NCI-H446 treated with DMSO at 0.1 percent for 48 hours (cell line): ENCODE results near the gene STRA6.
A peak's percentile ranks its signal among the peaks of the same experiment; 100 is the strongest.

Experiments
- DNase-seq: peaks from one replicate; lab custom pipeline; 2025; lab: John Stamatoyannopoulos, UW

Gene STRA6

DNA sequence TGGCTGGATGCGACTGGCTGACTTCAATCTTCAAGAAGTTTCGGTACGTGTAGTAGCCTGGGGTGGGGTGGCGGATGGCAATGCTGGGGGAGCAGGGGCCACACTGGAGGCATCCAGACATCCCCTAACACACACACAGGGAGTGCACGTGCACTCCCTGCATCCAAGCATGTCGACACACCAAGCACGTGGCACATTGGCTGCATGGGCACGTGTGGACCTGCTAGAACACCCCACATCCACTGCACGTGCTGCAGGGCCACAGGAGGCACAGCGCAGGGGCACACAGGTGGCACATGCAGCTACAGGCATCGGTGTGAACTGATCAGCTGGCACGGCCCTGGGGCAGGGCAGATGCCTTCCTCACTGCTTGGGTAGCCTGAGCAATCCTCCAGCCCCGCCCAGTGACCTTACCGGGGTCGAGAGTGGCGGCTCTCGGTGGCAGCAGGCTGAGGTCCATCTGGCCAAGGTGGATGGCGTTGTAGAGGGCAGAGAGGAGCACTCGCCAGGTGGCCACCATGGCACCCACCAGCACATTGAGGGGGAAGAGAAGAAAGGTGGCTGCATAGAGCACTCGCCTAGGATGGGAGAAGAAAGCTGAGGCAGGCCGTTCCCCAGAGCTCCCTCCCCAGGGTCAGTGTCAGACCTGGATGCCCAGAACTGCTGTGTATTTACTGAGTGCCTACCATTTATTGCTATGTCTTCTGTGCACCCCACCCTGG, 21.5 kb downstream of the STRA6 start:
- DNase-seq = no peak

DNA sequence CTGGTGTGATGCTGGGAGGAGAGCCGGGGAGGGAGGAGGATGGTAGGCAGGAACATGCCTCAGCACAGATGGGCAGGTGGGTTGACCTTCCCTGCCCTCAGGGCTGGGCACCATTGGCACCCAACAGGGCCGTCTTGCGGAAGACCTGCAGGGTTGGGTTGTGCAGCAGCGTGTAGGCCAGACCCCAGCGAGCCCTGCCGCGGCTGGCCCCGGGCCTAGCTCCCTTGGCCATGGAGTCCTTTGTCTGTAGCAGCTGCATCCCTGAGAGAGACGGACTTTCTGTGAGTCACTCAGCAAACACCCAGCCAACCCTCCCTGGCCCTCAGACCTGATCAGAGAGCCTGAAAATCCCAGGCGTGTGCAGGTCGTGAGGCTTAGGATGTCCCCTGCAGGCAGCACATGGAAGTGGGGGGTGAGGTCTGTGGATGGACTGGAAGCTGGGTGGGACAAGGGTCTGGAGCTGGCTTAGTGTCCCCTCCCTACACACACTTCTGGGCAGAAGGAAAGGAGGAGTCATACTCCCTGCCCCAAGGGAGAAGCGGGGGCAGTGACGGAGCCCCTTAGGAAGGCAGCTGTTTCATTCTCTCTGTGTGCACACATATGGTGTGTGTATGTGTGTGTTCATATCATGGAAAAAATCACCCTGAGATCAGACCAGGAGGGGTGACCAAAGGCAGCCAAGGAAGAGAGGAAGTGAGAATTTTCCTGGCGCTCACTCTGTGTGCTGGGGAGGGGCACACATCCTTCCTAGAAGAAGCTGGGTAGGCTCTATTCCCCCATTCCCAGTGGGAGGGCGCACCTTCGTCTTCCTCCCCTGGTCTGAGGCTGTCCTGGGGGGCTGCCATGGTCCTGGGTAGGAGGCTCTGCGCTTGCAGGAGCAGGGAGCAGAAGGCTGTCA, 22.4 kb downstream of the STRA6 start:
- DNase-seq = peak; percentile 69

DNA sequence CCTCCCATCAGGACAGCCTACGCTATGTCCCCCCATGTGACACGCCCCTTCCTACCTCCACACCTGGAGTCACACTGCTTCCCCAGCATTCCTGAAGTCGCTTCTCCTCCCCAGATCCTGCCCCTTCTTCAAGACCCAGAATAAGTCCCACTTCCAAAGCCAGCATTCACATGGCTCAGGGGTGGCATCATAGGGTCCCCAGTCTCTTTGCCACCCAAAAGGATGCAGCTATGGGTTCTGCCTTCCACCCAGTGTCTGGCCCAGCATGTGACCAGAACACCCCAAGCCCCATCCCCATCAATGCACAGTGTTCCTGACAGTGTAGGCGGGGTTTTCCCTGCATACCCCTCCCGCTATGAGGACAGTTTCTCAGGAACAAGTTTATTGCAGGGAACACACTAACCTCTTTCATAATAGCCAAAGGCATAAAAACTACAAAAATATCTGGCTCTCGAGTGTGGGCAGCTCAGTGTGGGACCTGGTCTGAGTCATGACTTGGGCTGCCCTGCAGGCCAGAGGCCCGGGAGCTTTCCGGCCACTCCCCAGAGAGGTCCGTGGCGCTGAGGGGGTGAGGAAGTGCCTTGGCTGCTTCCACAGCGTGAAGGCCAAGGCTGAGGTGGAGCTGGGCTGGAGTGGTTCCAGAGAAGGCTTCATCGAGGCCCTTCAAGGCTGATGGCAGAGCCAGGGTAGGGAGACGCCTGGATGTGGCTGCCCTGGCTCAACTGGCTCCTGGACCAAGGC, 23.3 kb downstream of the STRA6 start:
- no peak for DNase-seq

GRCh38 chr15:74178326-74179100, 24.1 kb downstream of the STRA6 start:
- DNase-seq = no peak

- no peak for DNase-seq
These were observed 26.0 kb downstream of the STRA6 start for GRCh38 chr15:74176262-74177214.

- no peak for DNase-seq
These were observed 27.1 kb downstream of the STRA6 start for GRCh38 chr15:74175271-74176191.

DNA sequence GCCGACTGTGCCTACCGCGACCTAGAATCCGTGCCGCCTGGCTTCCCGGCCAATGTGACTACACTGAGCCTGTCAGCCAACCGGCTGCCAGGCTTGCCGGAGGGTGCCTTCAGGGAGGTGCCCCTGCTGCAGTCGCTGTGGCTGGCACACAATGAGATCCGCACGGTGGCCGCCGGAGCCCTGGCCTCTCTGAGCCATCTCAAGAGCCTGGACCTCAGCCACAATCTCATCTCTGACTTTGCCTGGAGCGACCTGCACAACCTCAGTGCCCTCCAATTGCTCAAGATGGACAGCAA, 27.7 kb downstream of the STRA6 start:
- DNase-seq = no peak

GRCh38 chr15:74174219-74174957, 28.2 kb downstream of the STRA6 start:
- DNase-seq = no peak

- peak; percentile 39 for DNase-seq
These were observed 29.0 kb downstream of the STRA6 start, which contains the start of gene ISLR for GRCh38 chr15:74173380-74174218. Gene ISLR (plus strand): TSS chr15:74173710. CDS start chr15:74174859, 1,149 bp downstream.

- no peak for DNase-seq
These were observed 29.7 kb downstream of the STRA6 start for GRCh38 chr15:74172701-74173379.

GRCh38 chr15:74171965-74172541, 30.5 kb downstream of the STRA6 start:
- DNase-seq = no peak

DNA sequence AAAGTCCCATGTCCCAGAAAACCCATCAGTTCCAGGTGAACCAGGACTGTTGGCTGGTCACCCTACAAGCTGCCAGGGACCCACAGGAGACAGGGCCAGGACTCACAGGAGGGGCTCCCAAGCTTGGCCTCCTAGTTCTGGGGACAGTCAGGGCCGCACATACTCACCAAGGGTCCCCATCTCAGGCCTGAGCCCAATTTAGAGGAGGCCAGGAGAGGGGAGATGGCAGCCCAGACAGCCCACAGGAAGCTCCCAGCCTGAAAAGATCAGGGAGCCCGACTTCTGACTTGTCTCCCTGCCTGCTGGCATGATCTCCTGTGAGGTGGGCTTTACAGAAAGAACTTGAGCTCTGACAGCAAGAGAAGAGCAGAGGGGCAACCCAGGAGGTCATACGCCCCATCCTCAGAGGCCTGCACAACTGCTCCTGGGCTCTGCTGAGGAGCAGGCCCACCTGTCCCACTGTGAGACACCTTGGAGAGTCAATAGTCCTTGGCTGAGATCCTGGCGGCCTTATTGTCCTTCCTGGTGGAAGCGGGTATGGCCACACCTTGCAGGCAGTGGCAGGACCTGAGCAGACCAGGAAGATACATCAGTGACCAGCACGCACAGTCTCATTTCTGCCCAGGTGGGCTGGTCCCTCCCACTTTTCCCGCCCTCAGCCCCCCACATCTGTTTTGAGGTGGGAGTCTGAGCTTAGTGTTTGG, 31.6 kb downstream of the STRA6 start:
- DNase-seq = no peak

DNA sequence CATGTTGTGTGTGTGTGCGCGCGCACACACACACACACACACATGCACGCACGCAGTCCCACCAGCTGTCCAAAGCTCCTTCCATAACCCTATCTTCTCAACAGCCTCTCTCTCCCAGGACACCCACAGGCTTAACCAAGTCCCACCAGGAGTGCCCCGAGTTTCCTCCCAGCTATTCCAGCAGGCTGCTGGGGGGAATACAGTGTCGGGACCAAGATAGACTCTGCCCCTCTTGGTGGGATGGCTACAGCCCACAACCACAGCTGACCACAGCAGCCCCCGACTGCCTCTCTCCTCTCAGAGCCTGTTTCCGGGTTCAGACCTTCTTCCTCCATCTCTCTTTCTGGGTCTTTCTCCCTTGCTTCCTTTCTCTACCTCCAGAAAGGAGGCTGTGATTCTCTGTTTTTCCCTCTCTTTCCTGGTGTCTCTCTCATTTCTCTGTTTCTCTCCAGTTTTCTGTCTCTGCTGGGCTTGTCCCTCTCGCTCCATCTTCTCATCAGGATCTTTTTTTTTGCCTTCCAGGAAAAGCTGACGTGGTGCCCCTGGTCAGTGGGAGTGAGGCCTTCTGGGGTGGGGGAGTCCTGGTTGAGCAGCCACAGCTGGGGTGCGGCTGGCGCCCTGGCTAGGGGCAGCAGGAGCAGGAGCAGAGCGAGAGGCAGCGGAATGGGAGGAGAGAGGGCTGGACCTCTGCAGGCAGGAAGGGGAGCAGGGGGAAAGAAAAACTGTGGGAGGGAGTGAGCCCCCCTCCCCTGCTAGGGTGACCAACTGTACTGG, 32.3 kb downstream of the STRA6 start:
- no peak for DNase-seq

DNA sequence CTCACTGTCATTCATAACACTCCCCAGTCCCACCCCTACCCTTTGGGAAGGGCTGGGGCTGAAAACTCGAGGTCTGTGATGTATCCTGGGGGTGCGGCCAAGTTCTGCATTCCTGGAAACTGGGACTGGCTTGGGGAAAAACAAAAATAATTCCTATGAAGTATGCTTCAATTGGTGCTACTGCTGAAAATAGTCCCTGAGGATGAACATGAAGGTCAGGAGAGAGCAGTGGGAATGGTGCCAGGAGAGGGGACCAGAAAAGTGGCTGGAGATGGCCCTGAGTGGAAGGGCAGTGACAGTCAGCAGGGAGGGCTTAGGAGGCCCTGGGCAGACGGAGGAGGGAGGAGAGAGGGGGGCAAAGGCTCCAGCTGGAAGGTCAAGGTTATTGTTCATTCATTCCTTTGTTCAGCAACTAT, 33.9 kb downstream of the STRA6 start:
- DNase-seq = no peak

GRCh38 chr15:74167891-74168331, 34.7 kb downstream of the STRA6 start:
- DNase-seq = no peak
